Esophagus (tissue), 2 donors: ENCODE results near the gene TAF7. TPM values are rescaled to one million over a fixed set of nuclear protein-coding genes. Genes with fewer than 3 reads are reported as not detected.
"Not testable (repeated sequence)": the region's sequence is repeated elsewhere in the genome, so short reads cannot be mapped to it uniquely, and the experiment has no call there.

Experiments
- H3K27ac ChIP-seq, 2 donors: one replicate each; pipeline ENCODE4 v1.5.1; 2013; ENCODE audit warnings: low read depth in 2 of 2, mild to moderate bottlenecking in 2 of 2, inconsistent platforms in 1 of 2, low read length in 1 of 2, moderate library complexity in 1 of 2
- H3K27me3 ChIP-seq, 2 donors: one replicate each; pipeline ENCODE4 v1.6.1; 2013; ENCODE audit warnings: low read length in 2 of 2, control low read depth in 1 of 2, mild to moderate bottlenecking in 1 of 2; ENCODE audit not compliant: insufficient read depth in 2 of 2, control insufficient read depth in 1 of 2
- H3K36me3 ChIP-seq, 2 donors: one replicate each; pipeline ENCODE4 v1.6.1; 2013; ENCODE audit warnings: low read length in 1 of 2; ENCODE audit not compliant: control insufficient read depth in 2 of 2, insufficient read depth in 2 of 2
- H3K4me1 ChIP-seq, 2 donors: one replicate each; pipeline ENCODE4 v1.6.1; 2013; ENCODE audit warnings: low read length in 1 of 2; ENCODE audit not compliant: control insufficient read depth in 2 of 2, insufficient read depth in 2 of 2
- H3K4me3 ChIP-seq, 2 donors: one replicate each; pipeline ENCODE4 v1.5.1; 2013; ENCODE audit warnings: low read length in 2 of 2, mild to moderate bottlenecking in 2 of 2, low read depth in 1 of 2, moderate library complexity in 1 of 2
- H3K9me3 ChIP-seq, 2 donors: one replicate each; pipeline ENCODE4 v1.6.1; 2013; ENCODE audit warnings: mild to moderate bottlenecking in 2 of 2, low read depth in 1 of 2, low read length in 1 of 2, moderate library complexity in 1 of 2; ENCODE audit not compliant: control insufficient read depth in 2 of 2, insufficient read depth in 1 of 2
- WGBS, 2 donors: extraction: QIAGEN DNeasy Blood & Tissue Kit; methylation state at CpG; one replicate each; pipeline ENCODE4 v1.1.7; 2013; 5-methylcytosine and 5-hydroxymethylcytosine counted together
- polyA plus RNA-seq, 2 donors: library from polyadenylated mRNA; stranded (reverse); fragments of 200-250 nt; gene quantifications; one replicate each; pipeline ENCODE4 v1.2.3, GENCODE V29; 2013
- donor health status: healthy with polysubstance abuse.
- donor health status: Bipolar disorder and iron deficiency.

TAF7 gene
- polyA plus RNA-seq, 2 donors: 22.5 to 35.3 TPM

- not testable (repeated sequence) for H3K36me3 ChIP-seq, H3K27ac ChIP-seq, H3K4me3 ChIP-seq, H3K4me1 ChIP-seq, H3K27me3 ChIP-seq
- peaks cover 20% of the 10 kb centered on the region in 2 donors for H3K9me3 ChIP-seq
- 86 to 94% methylated on average over 4 of the region's 4 CpGs for WGBS, 2 donors
Measured at GRCh38 chr5:141316963-141317362, 3.6 kb downstream of the TAF7 start.

DNA sequence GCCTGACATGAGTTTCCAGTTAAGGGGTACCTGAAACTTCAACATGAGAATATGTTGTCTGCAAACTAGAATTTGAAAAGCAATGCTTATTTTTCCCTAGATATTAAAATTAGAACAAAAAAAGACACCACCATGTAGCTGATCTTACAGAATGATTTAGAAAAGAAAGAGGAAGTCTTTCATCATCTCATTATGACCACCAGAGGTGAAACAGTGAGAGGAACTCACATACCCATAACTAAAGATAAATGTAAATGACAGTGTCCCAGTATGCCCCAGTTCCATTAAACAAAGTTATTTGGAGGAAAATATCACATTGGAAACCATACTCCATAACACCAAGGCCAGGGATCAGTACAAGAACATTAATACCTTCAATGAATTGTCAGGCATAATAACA, 6.9 kb downstream of the TAF7 start:
- H3K4me1 ChIP-seq: no peaks in the 10 kb centered on the region
- no peak overlapping the region for H3K4me3 ChIP-seq
- peaks cover 13 to 15% of the 10 kb centered on the region in 2 donors for H3K9me3 ChIP-seq
- H3K27me3 ChIP-seq: no peaks in the 10 kb centered on the region
- peaks cover 0 to 2% of the 10 kb centered on the region in 2 donors for H3K36me3 ChIP-seq
- no peak overlapping the region for H3K27ac ChIP-seq

DNA sequence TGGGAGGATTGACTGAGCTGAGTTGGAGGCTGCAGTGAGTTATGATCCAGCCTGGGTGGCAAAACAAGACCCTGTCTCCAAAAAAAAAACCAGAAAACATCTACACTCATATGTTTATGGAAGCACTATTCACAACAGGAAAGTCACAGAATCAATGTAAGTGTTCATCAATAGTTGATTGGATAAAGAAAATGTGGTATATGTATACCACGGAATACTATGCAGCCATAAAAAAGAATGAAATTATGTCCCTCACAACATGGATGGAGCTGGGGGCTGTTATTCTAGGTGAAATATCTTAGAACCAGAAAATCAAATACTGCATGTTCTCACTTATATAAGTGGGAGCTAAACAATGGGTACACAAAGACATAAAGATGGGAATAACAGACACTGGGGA, 14.0 kb downstream of the TAF7 start:
- Histone ChIP-seq H3K9me3 (peaks cover 15 to 36% of the 10 kb centered on the region in 2 donors), H3K27me3 (no peaks in the 10 kb centered on the region), H3K4me3 (no peak overlapping the region), H3K27ac (no peak overlapping the region), H3K4me1 (no peaks in the 10 kb centered on the region), H3K36me3 (no peaks in the 10 kb centered on the region)
- WGBS, 2 donors: 96 to 97% methylated on average over 1 of the region's 1 CpG

DNA sequence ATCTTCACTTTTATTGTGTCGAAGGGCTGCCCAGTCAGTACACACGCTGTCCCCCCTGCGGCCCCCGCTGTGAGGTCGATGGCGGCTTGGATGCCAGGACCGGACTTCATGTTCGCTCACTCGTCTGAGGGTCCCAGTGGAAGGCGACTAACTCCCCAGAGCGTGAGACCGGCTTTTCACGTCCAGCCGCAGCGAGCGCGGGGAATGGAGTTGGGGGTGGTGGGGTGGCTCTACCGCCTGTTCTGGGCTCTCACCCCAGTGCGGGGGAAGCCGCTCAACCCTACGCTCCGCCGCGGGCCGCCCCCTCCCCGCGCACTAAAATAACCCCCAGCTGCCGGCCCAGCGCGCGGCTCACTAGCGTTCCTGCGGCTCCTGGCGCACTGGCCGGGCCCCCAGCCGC, 16.8 kb downstream of the TAF7 start, which contains the start of gene SLC25A2:
SLC25A2 (minus strand) TSS at position 294 of the 400 bp plus-strand sequence; CDS start at position 110, 184 bp downstream.
- 43 to 52% methylated on average over 36 of the region's 36 CpGs for WGBS, 2 donors
- no peak within 1 kb of the TSS for H3K4me3 ChIP-seq
- no peaks in the 10 kb centered on the region for H3K27me3 ChIP-seq
- H3K36me3 ChIP-seq: no peaks in the 10 kb centered on the region
- H3K9me3 ChIP-seq: peaks cover 15 to 37% of the 10 kb centered on the region in 2 donors
- H3K27ac ChIP-seq: no peak within 1 kb of the TSS
- H3K4me1 ChIP-seq: no peaks in the 10 kb centered on the region

DNA sequence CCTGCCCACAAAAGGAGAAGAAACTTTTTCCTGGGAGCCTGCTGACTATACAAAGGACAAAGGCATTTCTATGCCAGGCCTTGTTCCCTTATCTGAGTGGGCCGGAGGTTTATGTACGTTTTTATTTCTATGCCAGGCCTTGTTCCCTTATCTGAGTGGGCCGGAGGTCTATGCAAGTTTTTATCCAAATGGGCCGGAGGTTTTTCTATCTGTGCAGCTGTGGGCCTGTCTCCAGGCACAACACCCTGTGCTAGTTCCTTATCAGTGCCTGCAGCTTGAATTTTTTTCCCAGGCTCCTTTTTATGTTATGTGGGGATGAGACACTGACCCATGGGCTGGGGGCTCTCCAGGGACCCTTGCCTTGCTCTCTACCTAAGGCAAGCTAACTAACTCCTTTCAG, 22.2 kb downstream of the TAF7 start:
- Histone ChIP-seq H3K36me3 (no peaks in the 10 kb centered on the region), H3K27me3 (no peaks in the 10 kb centered on the region), H3K27ac (no peak overlapping the region), H3K9me3 (peaks cover 15 to 20% of the 10 kb centered on the region in 2 donors), H3K4me3 (no peak overlapping the region), H3K4me1 (no peaks in the 10 kb centered on the region)
- WGBS, 2 donors: 74 to 86% methylated on average over 4 of the region's 4 CpGs

- no peak overlapping the region for H3K27ac ChIP-seq
- no peak overlapping the region for H3K4me3 ChIP-seq
- H3K9me3 ChIP-seq: peaks cover 19% of the 10 kb centered on the region in 2 donors
- H3K4me1 ChIP-seq: no peaks in the 10 kb centered on the region
- 46 to 51% methylated on average over 3 of the region's 3 CpGs for WGBS, 2 donors
- H3K36me3 ChIP-seq: no peaks in the 10 kb centered on the region
- H3K27me3 ChIP-seq: no peaks in the 10 kb centered on the region
Measured at GRCh38 chr5:141272906-141273305, 47.7 kb downstream of the TAF7 start.

GRCh38 chr5:141269195-141269594, 51.4 kb downstream of the TAF7 start:
- no peak overlapping the region for H3K4me3 ChIP-seq
- WGBS, 2 donors: 94 to 97% methylated on average over 4 of the region's 4 CpGs
- no peak overlapping the region for H3K27ac ChIP-seq
- no peaks in the 10 kb centered on the region for H3K27me3 ChIP-seq
- no peaks in the 10 kb centered on the region for H3K4me1 ChIP-seq
- peaks cover 17 to 23% of the 10 kb centered on the region in 2 donors for H3K9me3 ChIP-seq
- H3K36me3 ChIP-seq: no peaks in the 10 kb centered on the region

Other genes starting within 250 kb of the TAF7 start
- gene PCDHB2, start 226.2 kb downstream of the TAF7 start, polyA plus RNA-seq: under 1 TPM; 0.31 to 0.33 TPM
- gene PCDHB3, start 220.3 kb downstream of the TAF7 start, polyA plus RNA-seq: under 1 TPM; 0.10 to 0.14 TPM
- under 1 TPM; 0.20 to 0.36 TPM for gene PCDHB4, start 199.0 kb downstream of the TAF7 start, polyA plus RNA-seq
- under 1 TPM; 0.14 to 0.26 TPM for gene PCDHB5, start 185.6 kb downstream of the TAF7 start, polyA plus RNA-seq
- under 1 TPM; 0.06 to 0.09 TPM for gene PCDHB6, start 170.7 kb downstream of the TAF7 start, polyA plus RNA-seq
- gene PCDHB7, start 148.1 kb downstream of the TAF7 start, polyA plus RNA-seq: under 1 TPM; 0.02 to 0.14 TPM
- gene PCDHB8, start 143.0 kb downstream of the TAF7 start, polyA plus RNA-seq: under 1 TPM; 0.04 TPM
- gene PCDHB16, start 138.4 kb downstream of the TAF7 start, polyA plus RNA-seq: under 1 TPM; 0.08 to 0.16 TPM
- gene PCDHB9, start 133.6 kb downstream of the TAF7 start, polyA plus RNA-seq: under 1 TPM; 0.16 to 0.18 TPM
- gene PCDHB10, start 128.4 kb downstream of the TAF7 start, polyA plus RNA-seq: under 1 TPM; 0.10 to 0.44 TPM
- gene PCDHB11, start 121.2 kb downstream of the TAF7 start, polyA plus RNA-seq: under 1 TPM; 0.16 to 0.47 TPM
- under 1 TPM; 0.08 to 0.15 TPM for gene PCDHB12, start 112.1 kb downstream of the TAF7 start, polyA plus RNA-seq
- under 1 TPM; 0.29 to 0.33 TPM for gene PCDHB13, start 106.9 kb downstream of the TAF7 start, polyA plus RNA-seq
- under 1 TPM; 0.67 to 0.88 TPM for gene PCDHB14, start 97.4 kb downstream of the TAF7 start, polyA plus RNA-seq
- under 1 TPM; 0.37 to 0.80 TPM for gene PCDHB15, start 75.4 kb downstream of the TAF7 start, polyA plus RNA-seq
- under 1 TPM; 0.05 to 0.29 TPM for gene SLC25A2, start 16.7 kb downstream of the TAF7 start, polyA plus RNA-seq
- gene PCDHGA1, start 9.7 kb upstream of the TAF7 start, polyA plus RNA-seq: under 1 TPM; 0.13 to 0.22 TPM
- under 1 TPM; 0.14 to 0.27 TPM for gene PCDHGA2, start 18.0 kb upstream of the TAF7 start, polyA plus RNA-seq
- gene PCDHGA3, start 23.0 kb upstream of the TAF7 start, polyA plus RNA-seq: under 1 TPM; 0.08 to 0.12 TPM
- gene PCDHGB1, start 29.3 kb upstream of the TAF7 start, polyA plus RNA-seq: under 1 TPM; 0.19 to 0.39 TPM
- under 1 TPM; 0.11 to 0.12 TPM for gene PCDHGA4, start 34.2 kb upstream of the TAF7 start, polyA plus RNA-seq
- under 1 TPM; 0.20 to 0.39 TPM for gene PCDHGB2, start 39.2 kb upstream of the TAF7 start, polyA plus RNA-seq
- under 1 TPM; 0.14 to 0.28 TPM for gene PCDHGA5, start 43.4 kb upstream of the TAF7 start, polyA plus RNA-seq
- under 1 TPM; 0.13 to 0.37 TPM for gene PCDHGB3, start 49.5 kb upstream of the TAF7 start, polyA plus RNA-seq
- gene PCDHGA6, start 53.1 kb upstream of the TAF7 start, polyA plus RNA-seq: under 1 TPM; 0.36 to 0.63 TPM
- gene PCDHGA7, start 62.0 kb upstream of the TAF7 start, polyA plus RNA-seq: under 1 TPM; 0.24 to 0.53 TPM
- gene PCDHGB4, start 66.9 kb upstream of the TAF7 start, polyA plus RNA-seq: under 1 TPM; 0.36 to 0.37 TPM
- under 1 TPM; 0.06 to 0.29 TPM for gene PCDHGA8, start 71.8 kb upstream of the TAF7 start, polyA plus RNA-seq
- gene PCDHGB5, start 77.2 kb upstream of the TAF7 start, polyA plus RNA-seq: 1 to 10 TPM; 1.0 to 1.7 TPM
- gene PCDHGA9, start 82.0 kb upstream of the TAF7 start, polyA plus RNA-seq: under 1 TPM; 0.54 to 0.83 TPM
- gene PCDHGB6, start 87.2 kb upstream of the TAF7 start, polyA plus RNA-seq: under 1 TPM; 0.60 to 0.92 TPM
- gene PCDHGA10, start 92.2 kb upstream of the TAF7 start, polyA plus RNA-seq: 1 to 10 TPM; 1.1 to 1.2 TPM
- 1 to 10 TPM; 1.2 to 1.4 TPM for gene PCDHGB7, start 96.9 kb upstream of the TAF7 start, polyA plus RNA-seq
- gene PCDHGA11, start 100.3 kb upstream of the TAF7 start, polyA plus RNA-seq: under 1 TPM; 0.44 to 0.75 TPM
- under 1 TPM; 0.34 to 0.65 TPM for gene PCDHGA12, start 109.7 kb upstream of the TAF7 start, polyA plus RNA-seq
- gene PCDHGC3, start 155.2 kb upstream of the TAF7 start, polyA plus RNA-seq: 10 to 100 TPM; 25.8 to 32.1 TPM
- under 1 TPM; 0.05 to 0.45 TPM for gene PCDHGC4, start 164.2 kb upstream of the TAF7 start, polyA plus RNA-seq
- gene PCDHGC5, start 168.3 kb upstream of the TAF7 start, polyA plus RNA-seq: under 1 TPM; 0.05 to 0.43 TPM